ENCODE measurements around the gene PRAMEF18.
A peak's percentile ranks its signal among the peaks of the same experiment; 100 is the strongest.
"Not testable (repeated sequence)": the region's sequence is repeated elsewhere in the genome, so short reads cannot be mapped to it uniquely, and the experiment has no call there.

PRAMEF18 gene

GRCh38 chr1:13228343-13228781, 2.4 kb upstream of the PRAMEF18 start:
- DNase-seq (ENCODE audit: low read depth), result peak; percentile 6
- TF ChIP-seq, protein P1, sequence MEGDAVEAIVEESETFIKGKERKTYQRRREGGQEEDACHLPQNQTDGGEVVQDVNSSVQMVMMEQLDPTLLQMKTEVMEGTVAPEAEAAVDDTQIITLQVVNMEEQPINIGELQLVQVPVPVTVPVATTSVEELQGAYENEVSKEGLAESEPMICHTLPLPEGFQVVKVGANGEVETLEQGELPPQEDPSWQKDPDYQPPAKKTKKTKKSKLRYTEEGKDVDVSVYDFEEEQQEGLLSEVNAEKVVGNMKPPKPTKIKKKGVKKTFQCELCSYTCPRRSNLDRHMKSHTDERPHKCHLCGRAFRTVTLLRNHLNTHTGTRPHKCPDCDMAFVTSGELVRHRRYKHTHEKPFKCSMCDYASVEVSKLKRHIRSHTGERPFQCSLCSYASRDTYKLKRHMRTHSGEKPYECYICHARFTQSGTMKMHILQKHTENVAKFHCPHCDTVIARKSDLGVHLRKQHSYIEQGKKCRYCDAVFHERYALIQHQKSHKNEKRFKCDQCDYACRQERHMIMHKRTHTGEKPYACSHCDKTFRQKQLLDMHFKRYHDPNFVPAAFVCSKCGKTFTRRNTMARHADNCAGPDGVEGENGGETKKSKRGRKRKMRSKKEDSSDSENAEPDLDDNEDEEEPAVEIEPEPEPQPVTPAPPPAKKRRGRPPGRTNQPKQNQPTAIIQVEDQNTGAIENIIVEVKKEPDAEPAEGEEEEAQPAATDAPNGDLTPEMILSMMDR (IDR thresholded peaks at IDR 0.05; ENCODE audit: control insufficient read depth, extremely low read depth, insufficient read depth), result peak; percentile 72
- no peak overlapping the region for H3K4me3 ChIP-seq (ENCODE audit: low read depth, low read length)

DNA sequence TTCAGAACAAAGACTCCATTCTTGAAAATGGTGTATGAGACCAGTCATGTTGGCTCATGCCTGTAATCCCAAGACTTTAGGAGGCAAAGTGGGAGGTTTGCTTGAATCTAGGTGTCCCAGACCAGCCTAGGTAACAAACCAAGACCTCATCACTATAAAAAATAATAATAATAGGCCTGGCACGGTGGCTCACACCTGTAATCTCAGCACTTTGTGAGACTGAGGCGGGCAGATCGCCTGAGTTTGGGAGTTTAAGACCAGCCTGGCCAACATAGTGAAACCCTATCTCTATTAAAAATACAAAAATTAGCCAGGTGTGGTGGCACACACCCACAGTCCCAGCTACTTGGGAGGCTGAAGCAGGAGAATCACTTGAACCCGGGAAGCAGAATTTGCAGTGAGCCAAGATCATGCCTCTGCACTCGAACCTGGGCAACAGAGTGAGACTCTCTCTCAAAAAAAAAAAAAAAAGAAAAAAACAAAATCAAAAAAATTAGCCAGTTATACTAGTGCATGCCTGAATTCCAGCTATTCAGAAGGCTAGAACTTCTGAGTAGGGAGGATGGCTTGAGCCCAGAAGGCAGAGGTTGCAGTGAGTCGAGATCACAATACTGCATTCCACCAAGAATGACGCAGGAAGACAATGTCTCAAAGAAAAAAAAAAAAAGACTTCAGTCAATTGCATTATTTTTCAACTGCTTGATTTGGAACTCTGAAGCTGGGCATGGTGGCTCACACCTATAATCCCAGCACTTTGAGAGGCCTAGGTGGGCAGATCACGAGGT, 1.5 kb upstream of the PRAMEF18 start:
- DNase-seq (ENCODE audit: low read depth); H3K4me3 ChIP-seq (ENCODE audit: low read depth, low read length): not testable (repeated sequence)

DNA sequence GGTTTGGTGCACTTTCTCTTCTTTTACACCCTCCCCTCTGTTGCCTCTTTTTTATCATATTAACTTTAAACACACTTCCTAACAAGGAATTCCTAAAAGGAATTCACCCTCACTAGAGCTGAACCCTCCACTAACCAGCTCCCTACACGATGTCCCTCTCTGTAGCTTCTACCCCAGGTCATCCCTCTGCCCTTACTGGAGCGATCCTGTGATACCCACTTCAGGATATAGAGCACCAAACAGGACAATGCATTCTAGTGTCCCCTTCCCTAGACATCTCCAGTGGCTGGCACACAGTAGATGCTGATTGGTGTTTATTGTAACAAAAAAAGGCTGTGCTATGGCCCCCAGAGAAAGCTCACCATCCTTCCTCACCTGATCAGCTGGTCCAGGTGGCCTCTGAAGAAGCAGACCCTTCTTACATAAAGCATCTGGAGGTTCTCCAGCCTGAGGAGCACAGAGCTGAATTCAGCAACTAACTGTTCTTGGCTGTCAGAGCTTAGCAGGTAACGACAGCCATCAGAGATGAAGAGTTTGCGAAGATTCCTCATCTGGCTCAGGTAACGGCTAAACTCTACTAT, 1.4 kb downstream of the PRAMEF18 start:
- no peak for DNase-seq (ENCODE audit: low read depth)
- TF ChIP-seq, protein P1 (IDR thresholded peaks at IDR 0.05; ENCODE audit: control insufficient read depth, extremely low read depth, insufficient read depth), result no peak
- no peak overlapping the region for H3K4me3 ChIP-seq (ENCODE audit: low read depth, low read length)

DNA sequence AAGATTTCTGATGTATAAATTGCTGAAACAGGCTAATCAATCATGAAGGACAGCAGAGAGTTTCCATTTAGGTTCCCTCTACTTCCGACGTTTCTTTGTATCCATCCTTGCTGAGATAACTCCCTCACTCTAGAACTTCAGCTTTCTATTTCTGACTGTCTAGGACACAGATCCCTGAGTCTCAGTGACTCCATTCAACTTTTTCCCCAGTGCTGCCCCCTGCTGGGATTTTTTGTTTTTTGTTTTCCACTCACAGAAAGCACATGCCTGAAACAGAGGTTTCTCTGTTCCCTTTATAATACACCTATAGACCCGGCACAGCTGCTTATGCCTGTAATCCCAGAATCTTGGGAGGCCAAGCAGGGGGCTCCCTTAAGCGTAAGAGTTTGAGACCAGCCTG, 3.2 kb downstream of the PRAMEF18 start:
- DNase-seq (ENCODE audit: low read depth); H3K4me3 ChIP-seq (ENCODE audit: low read depth, low read length): not testable (repeated sequence)

DNA sequence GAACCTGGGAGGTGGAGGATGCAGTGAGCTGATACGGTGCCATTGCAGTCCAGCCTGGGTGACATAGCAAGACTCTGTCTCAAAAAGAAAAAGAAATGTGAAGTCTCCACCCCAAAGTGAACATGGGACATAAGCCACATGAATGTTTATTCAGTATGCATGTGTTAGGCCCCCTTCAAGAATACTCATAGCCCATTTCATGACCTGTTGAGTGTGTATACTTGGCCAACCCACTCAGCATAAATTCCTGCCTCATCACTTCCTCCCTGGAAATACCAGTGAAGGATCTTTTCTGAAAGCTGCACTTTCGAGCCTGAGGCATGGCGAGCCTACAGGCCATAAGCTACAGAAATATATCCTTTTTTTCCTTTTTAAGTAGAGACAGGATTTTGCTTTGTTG, 6.8 kb downstream of the PRAMEF18 start:
- DNase-seq (ENCODE audit: low read depth); H3K4me3 ChIP-seq (ENCODE audit: low read depth, low read length): not testable (repeated sequence)

DNA sequence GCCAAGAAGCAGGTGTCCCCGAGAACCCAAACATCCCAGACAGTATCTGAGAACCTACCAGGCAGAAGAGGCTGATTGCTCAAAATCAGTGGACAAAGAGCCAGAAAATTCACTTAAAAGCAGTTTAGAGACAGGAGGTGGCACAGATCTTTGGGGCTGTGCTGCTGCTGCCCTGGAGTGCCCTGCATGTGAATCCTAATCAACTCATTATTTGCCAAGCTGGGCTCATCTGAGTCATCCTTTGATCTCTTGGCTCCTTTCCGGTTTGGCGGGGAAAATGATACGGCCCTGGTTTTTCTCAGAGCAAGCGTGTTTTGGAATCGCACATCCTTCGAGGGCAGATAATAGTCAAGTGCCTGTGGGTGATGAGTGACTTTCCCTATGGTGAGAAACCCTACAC, 9.3 kb downstream of the PRAMEF18 start:
- H3K4me3 ChIP-seq (ENCODE audit: low read depth, low read length), result not testable (repeated sequence)

GRCh38 chr1:13208712-13209111, 17.2 kb downstream of the PRAMEF18 start:
- not testable (repeated sequence) for H3K4me3 ChIP-seq (ENCODE audit: low read depth, low read length); DNase-seq (ENCODE audit: low read depth)

More for the DNA sequence above, 9.3 kb downstream of the PRAMEF18 start:
- DNase-seq (ENCODE audit: low read depth), result not testable (repeated sequence)

DNA sequence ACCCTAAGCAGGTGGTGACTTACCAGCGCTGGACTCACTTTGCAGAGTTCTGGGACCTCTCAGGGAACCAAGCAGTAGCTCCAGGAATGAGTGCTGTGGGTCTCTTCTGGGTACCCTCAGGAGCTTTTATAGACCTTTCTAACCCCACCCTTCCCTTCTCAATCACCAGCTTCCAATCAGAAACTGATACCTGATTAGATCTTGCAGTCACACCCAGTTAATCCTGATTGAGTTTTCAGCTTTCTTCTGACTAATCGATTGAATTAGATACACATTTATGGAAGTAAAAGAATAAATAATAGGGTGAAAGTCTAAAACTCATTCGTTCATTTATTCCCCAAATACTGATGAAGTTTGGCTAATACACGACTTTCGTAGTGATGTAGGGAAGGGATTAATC, 24.6 kb downstream of the PRAMEF18 start, which contains the start of gene PRAMEF13:
PRAMEF13 (minus strand) TSS at position 101 of the 400 bp plus-strand sequence. CDS start 1,820 bp downstream, outside the sequence.
- H3K4me3 ChIP-seq (ENCODE audit: low read depth, low read length); DNase-seq (ENCODE audit: low read depth): not testable (repeated sequence)
